HFF-Myc (cell line): ENCODE data around the gene MGST2.

ENCODE experiments used
- DNase-seq: peaks from one replicate; pipeline ENCODE4 v3.0.0-alpha.2; 2011; ENCODE audit warnings: low read depth; ENCODE audit errors: extremely low read depth
- H3K4me3 ChIP-seq: replicated peaks from 2 replicates; pipeline ENCODE4 v1.5.1; 2011; ENCODE audit warnings: low read depth, mild to moderate bottlenecking, control low read depth, low read length
- TF ChIP-seq, protein P1 (sequence below): IDR thresholded peaks from 2 replicates; pipeline ENCODE4 v1.5.1; 2012; ENCODE audit warnings: mild to moderate bottlenecking, low read depth, low read length, control low read depth; ENCODE audit errors: missing control alignments

The MGST2 gene

DNA sequence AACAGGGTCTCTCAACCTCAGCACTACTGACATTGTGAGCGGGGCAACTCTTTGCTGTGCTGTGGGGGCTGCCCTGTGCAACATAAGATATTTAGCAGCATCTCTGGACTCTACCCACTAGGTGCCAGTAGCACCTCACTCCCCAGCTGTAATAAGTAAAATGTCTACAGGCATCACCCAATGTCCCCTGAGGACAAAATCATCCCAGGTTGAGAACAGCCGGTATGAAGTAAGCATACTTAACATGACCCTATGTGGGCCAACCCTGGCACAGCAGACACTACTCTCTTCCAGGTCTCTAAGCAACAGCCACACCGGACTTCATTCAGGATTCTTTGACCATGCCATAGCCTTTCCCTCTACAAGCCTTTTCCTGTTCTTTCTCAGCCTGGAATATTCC, 10.5 kb upstream of the MGST2 start:
- no peak for DNase-seq
- H3K4me3 ChIP-seq, result no peak overlapping the region
- TF ChIP-seq, protein P1, sequence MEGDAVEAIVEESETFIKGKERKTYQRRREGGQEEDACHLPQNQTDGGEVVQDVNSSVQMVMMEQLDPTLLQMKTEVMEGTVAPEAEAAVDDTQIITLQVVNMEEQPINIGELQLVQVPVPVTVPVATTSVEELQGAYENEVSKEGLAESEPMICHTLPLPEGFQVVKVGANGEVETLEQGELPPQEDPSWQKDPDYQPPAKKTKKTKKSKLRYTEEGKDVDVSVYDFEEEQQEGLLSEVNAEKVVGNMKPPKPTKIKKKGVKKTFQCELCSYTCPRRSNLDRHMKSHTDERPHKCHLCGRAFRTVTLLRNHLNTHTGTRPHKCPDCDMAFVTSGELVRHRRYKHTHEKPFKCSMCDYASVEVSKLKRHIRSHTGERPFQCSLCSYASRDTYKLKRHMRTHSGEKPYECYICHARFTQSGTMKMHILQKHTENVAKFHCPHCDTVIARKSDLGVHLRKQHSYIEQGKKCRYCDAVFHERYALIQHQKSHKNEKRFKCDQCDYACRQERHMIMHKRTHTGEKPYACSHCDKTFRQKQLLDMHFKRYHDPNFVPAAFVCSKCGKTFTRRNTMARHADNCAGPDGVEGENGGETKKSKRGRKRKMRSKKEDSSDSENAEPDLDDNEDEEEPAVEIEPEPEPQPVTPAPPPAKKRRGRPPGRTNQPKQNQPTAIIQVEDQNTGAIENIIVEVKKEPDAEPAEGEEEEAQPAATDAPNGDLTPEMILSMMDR, result peak; percentile 38

DNA sequence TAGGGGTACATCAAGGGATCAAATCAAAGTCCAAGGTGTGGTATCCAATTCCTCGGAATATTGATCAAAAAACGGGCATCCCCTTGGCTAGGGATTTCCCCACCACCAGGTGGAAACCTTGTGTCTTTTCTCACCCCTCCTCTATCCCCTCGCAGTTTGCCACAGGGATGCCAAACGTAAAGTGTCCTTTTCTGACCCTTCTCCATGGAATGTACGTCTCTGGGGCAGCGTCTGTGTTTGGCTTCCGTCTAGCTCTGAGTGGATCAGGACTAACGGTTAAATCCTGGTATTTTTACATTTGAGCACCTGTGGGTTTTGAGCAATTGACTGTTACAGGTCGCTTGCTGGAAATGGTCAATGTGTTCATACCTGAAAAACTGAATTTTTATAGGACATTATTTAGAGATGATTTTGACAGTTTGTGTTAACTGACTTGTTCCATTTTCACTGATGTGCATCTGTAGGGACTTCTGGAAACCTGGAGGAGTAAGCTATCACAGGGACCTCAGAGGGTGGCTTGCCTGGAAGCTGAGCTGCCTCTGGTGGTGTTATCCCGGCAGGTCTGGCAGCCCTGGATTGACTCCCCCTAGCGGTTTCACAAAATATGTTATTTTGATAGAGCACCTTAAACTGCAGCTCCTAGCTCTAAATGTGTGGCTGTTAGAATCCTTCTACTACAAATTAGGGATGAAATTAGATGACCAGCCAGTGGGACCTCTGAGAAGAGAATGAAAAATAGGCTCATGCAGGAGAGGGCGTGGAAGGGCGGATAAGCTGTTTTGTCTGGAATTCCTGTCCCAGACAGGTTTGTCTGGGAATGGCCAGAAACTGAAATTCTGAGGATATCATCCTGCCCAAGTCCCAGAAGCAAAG, 8.8 kb upstream of the MGST2 start:
- DNase-seq, result no peak
- peak overlapping the region; percentile 26; the same call in 1 of the 2 replicates for H3K4me3 ChIP-seq
- TF ChIP-seq, protein P1, result peak; percentile 82

DNA sequence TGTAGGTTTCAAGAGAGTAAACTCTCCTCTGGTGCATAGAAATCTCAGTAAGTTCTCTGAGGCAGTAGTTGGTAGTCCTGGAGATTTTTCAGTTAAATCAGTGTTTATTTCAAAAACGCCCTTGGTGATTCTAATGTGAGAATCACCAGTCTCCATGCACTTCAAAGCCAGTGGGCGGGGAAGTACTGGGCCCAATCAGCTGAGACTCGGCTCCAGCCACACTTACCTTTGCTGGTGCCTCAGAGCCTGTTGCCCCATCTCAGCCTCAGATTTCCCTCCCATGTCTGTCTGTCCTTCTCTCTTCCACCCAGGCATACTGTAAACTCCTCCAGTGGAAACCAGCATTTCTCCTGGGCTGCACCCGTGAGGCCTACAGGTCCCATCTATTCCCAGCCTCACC, 7.4 kb upstream of the MGST2 start:
- DNase-seq, result no peak
- TF ChIP-seq, protein P1, result no peak

DNA sequence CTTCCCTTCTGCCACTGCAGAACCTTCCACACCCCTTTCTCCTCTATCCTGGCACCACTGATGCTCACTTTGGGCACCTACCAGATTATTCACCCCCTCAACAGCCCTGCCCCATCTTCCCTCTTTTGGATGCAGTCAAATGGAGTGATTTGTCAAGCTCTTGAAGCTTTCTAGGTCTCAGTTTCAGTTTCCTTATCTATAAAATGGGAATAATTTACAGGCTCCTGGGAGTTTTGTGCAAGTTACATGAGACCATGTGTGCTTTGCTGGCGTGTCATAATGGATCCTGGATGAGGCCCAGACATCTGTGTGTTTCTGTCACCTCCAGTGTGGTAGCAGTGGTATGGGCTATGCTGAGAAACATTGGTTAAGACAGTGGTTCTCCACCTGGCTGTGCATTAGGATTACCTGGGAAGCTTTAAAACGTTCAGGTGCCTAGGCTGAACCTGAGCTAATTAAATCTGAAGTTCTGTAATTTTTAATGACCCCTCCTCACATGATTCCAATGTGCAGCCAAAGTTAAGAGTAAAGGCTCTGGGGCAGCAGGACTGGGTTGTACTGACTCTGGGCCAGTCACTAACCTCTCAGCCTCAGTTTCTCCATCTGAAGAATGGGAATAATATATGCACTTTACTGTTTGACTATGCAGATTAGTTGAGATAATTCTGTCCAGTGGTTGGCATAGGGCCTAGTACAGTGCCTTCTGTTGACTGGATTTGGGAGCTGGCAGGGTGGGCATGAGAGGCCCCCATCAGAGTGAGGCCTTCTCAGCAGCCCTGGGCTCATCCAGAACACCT, 6.8 kb upstream of the MGST2 start:
- H3K4me3 ChIP-seq, result no peak overlapping the region
- no peak for DNase-seq
- TF ChIP-seq, protein P1, result no peak

More for the DNA sequence above, 7.4 kb upstream of the MGST2 start:
- H3K4me3 ChIP-seq, result peak overlapping the region; percentile 26

DNA sequence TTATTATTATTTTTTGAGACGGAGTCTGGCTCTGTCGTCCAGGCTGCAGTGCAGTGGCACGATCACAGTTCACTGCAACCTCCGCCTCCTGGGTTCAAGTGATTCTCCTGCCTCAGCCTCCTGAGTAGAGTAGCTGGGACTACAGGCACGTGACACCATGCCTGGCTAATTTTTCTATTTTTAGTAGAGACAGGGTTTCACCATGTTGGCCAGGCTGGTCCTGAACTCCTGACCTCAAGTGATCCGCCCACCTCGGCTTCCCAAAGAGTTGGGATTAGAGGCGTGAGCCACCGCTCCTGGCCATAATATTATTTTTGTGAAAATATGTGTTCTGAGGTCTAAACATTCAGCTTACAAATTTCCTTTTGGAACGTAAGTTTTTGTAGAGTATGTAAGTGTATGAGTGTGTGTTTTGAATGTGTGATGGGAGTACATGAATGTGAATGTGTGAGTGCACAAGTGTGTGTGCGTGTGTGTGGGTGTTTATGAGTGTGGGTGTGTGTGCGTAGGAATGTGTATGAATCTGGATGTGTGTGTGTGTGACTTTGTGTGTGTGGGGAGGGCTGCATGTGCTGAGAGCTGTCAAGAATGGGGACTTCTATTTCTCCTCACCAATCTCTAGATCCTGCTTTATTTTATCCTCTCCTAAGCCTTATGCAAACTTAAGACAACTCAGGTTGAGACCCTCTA, 5.7 kb upstream of the MGST2 start:
- DNase-seq, result no peak
- TF ChIP-seq, protein P1, result no peak
- no peak overlapping the region for H3K4me3 ChIP-seq

DNA sequence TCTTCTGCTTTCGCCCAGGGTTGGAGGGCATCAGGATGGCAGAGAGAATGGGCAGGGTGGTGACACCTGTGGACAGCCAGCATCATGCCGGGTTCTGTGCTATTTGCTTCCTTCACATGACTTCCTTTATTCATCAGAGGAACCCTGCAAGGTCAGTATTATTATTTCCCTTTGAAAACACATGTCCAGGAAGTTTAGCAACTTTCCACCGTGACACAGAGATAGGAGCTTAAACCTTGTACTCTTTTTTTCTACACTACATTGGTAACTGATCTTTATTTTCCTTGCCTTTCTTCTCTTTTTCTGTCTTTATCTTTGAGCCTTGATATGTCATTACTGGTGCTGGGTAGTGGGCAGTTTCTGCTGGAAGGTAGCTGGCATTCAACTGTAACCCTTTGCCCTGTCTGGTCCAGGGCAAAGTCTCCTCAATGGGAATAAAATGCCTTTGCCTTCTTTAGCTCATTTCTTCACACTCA, 5.0 kb upstream of the MGST2 start:
- TF ChIP-seq, protein P1, result no peak
- no peak for DNase-seq
- H3K4me3 ChIP-seq, result no peak overlapping the region
